Neural progenitor cell (in vitro differentiated cells): ENCODE results near the gene IL22RA2. TPM values are rescaled to one million over a fixed set of nuclear protein-coding genes. Genes with fewer than 3 reads are reported as not detected.

Experiments used
- DNase-seq: peaks from one replicate; pipeline ENCODE4 v3.0.0-alpha.2; 2016; ENCODE audit warnings: low spot score
- H2AFZ ChIP-seq: fragments of 200-600 bp; sonication (generic); replicated peaks from 2 replicates; pipeline ENCODE4 v1.6.1; 2016; ENCODE audit warnings: antibody characterized with exemption
- H3F3A ChIP-seq: fragments of 200-600 bp; sonication (generic); 2 replicates; pipeline ENCODE4 v1.6.1; 2016; ENCODE audit warnings: antibody characterized with exemption, low read depth
- H3K27ac ChIP-seq: fragments of 200-600 bp; sonication (generic); 2 replicates; pipeline ENCODE4 v1.5.1; 2016; ENCODE audit warnings: mild to moderate bottlenecking
- H3K27me3 ChIP-seq: fragments of 200-600 bp; sonication (generic); 2 replicates; pipeline ENCODE4 v1.6.1; 2016; ENCODE audit warnings: mild to moderate bottlenecking, moderate library complexity
- H3K36me3 ChIP-seq: fragments of 200-600 bp; sonication (generic); 2 replicates; pipeline ENCODE4 v1.5.1; 2016
- H3K4me1 ChIP-seq: fragments of 200-600 bp; sonication (generic); 2 replicates; pipeline ENCODE4 v1.6.1; 2016; ENCODE audit warnings: mixed run types
- H3K4me2 ChIP-seq: fragments of 200-600 bp; sonication (generic); 2 replicates; pipeline ENCODE4 v1.6.1; 2016
- H3K4me3 ChIP-seq: fragments of 200-600 bp; sonication (generic); 2 replicates; pipeline ENCODE4 v1.5.1; 2016
- H3K79me2 ChIP-seq: fragments of 200-600 bp; sonication (generic); 2 replicates; pipeline ENCODE4 v1.6.1; 2016; ENCODE audit warnings: low read depth
- H3K9ac ChIP-seq: fragments of 200-600 bp; sonication (generic); 2 replicates; pipeline ENCODE4 v1.6.1; 2016
- H3K9me3 ChIP-seq: fragments of 200-600 bp; sonication (generic); 2 replicates; pipeline ENCODE4 v1.5.1; 2016; ENCODE audit warnings: low read depth
- H4K20me1 ChIP-seq: fragments of 200-600 bp; sonication (generic); 2 replicates; pipeline ENCODE4 v1.6.1; 2016; ENCODE audit warnings: low read depth
- H3K27ac Mint-ChIP-seq: 3 replicates; pipeline ENCODE4 v1.8.0; 2021; ENCODE audit warnings: mixed read lengths
- H3K27me3 Mint-ChIP-seq: 2 replicates; pipeline ENCODE4 v1.8.0; 2022; ENCODE audit warnings: low read depth, mild to moderate bottlenecking, inconsistent platforms, moderate library complexity, mixed read lengths; ENCODE audit not compliant: insufficient read depth
- H3K36me3 Mint-ChIP-seq: 3 replicates; pipeline ENCODE4 v1.8.0; 2021; ENCODE audit warnings: mixed read lengths
- H3K4me1 Mint-ChIP-seq: 3 replicates; pipeline ENCODE4 v1.8.0; 2021; ENCODE audit warnings: mixed read lengths
- H3K4me3 Mint-ChIP-seq: 3 replicates; pipeline ENCODE4 v1.8.0; 2021; ENCODE audit warnings: mild to moderate bottlenecking, moderate library complexity, mixed read lengths
- H3K9me3 Mint-ChIP-seq: 3 replicates; pipeline ENCODE4 v1.8.0; 2020; ENCODE audit warnings: mixed read lengths
- CTCF ChIP-seq: fragments of 200-600 bp; sonication (generic); IDR thresholded peaks from 2 replicates; pipeline ENCODE4 v1.5.1; 2017; ENCODE audit warnings: antibody characterized with exemption, mild to moderate bottlenecking
- EZH2 ChIP-seq: fragments of 200-600 bp; sonication (generic); IDR thresholded peaks from 2 replicates; pipeline ENCODE4 v1.6.1; 2017; ENCODE audit warnings: antibody characterized with exemption, mild to moderate bottlenecking, moderate library complexity
- EZH2phosphoT487 ChIP-seq: fragments of 200-600 bp; sonication (generic); IDR thresholded peaks from 2 replicates; pipeline ENCODE4 v1.6.1; 2017; ENCODE audit warnings: antibody characterized with exemption
- total RNA-seq: library from RNA; depleted of rRNA; stranded (reverse); fragments of >200 nt; gene quantifications from 2 replicates; pipeline ENCODE4 v1.2.3, GENCODE V29; 2015; ENCODE audit warnings: low replicate concordance

The IL22RA2 gene
- total RNA-seq, 1 donor from 2014 or later, result not detected

- no peaks in the 10 kb centered on the region for H3K4me1 Mint-ChIP-seq
- H3K27ac Mint-ChIP-seq, result no peak overlapping the region
- H3K27me3 ChIP-seq, result no peaks in the 10 kb centered on the region
- H3K36me3 Mint-ChIP-seq, result no peaks in the 10 kb centered on the region
- no peaks in the 10 kb centered on the region for H3K79me2 ChIP-seq
- no peaks in the 10 kb centered on the region for H3K27me3 Mint-ChIP-seq
- H3K36me3 ChIP-seq, result no peaks in the 10 kb centered on the region
- no peaks in the 10 kb centered on the region for H4K20me1 ChIP-seq
- H3K4me3 ChIP-seq, result no peak overlapping the region
- peaks cover 3% of the 10 kb centered on the region for H3K9me3 Mint-ChIP-seq
- no peak for TF ChIP-seq EZH2phosphoT487
- TF ChIP-seq EZH2, result no peak
- TF ChIP-seq CTCF, result no peak
- H3K27ac ChIP-seq, result no peak overlapping the region
- H2AFZ ChIP-seq, result no peak overlapping the region
- no peaks in the 10 kb centered on the region for H3K4me1 ChIP-seq
- no peaks in the 10 kb centered on the region for H3K9me3 ChIP-seq
- no peak for DNase-seq
- H3K4me3 Mint-ChIP-seq, result no peak overlapping the region
- no peak overlapping the region for H3K9ac ChIP-seq
- H3F3A ChIP-seq, result no peaks in the 10 kb centered on the region
- no peak overlapping the region for H3K4me2 ChIP-seq
Measured at GRCh38 chr6:137150072-137150471, 23.4 kb downstream of the IL22RA2 start.

- Mint-ChIP-seq H3K27ac (no peak overlapping the region), H3K4me3 (no peak overlapping the region), H3K27me3 (no peaks in the 10 kb centered on the region), H3K9me3 (peaks cover 3% of the 10 kb centered on the region), H3K4me1 (no peaks in the 10 kb centered on the region), H3K36me3 (no peaks in the 10 kb centered on the region)
- no peaks in the 10 kb centered on the region for H3F3A ChIP-seq
- H3K9me3 ChIP-seq, result no peaks in the 10 kb centered on the region
- H3K36me3 ChIP-seq, result no peaks in the 10 kb centered on the region
- H3K27ac ChIP-seq, result no peak overlapping the region
- H3K9ac ChIP-seq, result no peak overlapping the region
- H3K4me3 ChIP-seq, result no peak overlapping the region
- TF ChIP-seq EZH2phosphoT487 (no peak), CTCF (no peak), EZH2 (no peak)
- no peak for DNase-seq
- no peaks in the 10 kb centered on the region for H3K4me1 ChIP-seq
- no peaks in the 10 kb centered on the region for H3K27me3 ChIP-seq
- no peak overlapping the region for H2AFZ ChIP-seq
- no peaks in the 10 kb centered on the region for H3K79me2 ChIP-seq
- no peaks in the 10 kb centered on the region for H4K20me1 ChIP-seq
- H3K4me2 ChIP-seq, result no peak overlapping the region
Measured at GRCh38 chr6:137149035-137149393, 24.4 kb downstream of the IL22RA2 start.

- Mint-ChIP-seq H3K36me3 (no peaks in the 10 kb centered on the region), H3K4me3 (no peak overlapping the region), H3K9me3 (peaks cover 3% of the 10 kb centered on the region), H3K27ac (no peak overlapping the region), H3K4me1 (no peaks in the 10 kb centered on the region), H3K27me3 (no peaks in the 10 kb centered on the region)
- H3K79me2 ChIP-seq, result no peaks in the 10 kb centered on the region
- H4K20me1 ChIP-seq, result no peaks in the 10 kb centered on the region
- no peak overlapping the region for H3K4me2 ChIP-seq
- H3K27ac ChIP-seq, result no peak overlapping the region
- H2AFZ ChIP-seq, result no peak overlapping the region
- TF ChIP-seq EZH2 (no peak), EZH2phosphoT487 (no peak), CTCF (no peak)
- H3K9me3 ChIP-seq, result no peaks in the 10 kb centered on the region
- no peaks in the 10 kb centered on the region for H3K27me3 ChIP-seq
- DNase-seq, result no peak
- no peak overlapping the region for H3K9ac ChIP-seq
- H3K4me3 ChIP-seq, result no peak overlapping the region
- H3K36me3 ChIP-seq, result no peaks in the 10 kb centered on the region
- H3K4me1 ChIP-seq, result no peaks in the 10 kb centered on the region
- H3F3A ChIP-seq, result no peaks in the 10 kb centered on the region
Measured at GRCh38 chr6:137148306-137149034, 25.0 kb downstream of the IL22RA2 start.
